ENCODE results near the gene CABP1. TPM values are rescaled to one million over a fixed set of nuclear protein-coding genes. Genes with fewer than 3 reads are reported as not detected.

CABP1 gene
- total RNA-seq, 2 experiments from 2014 or later, result 0.50 to 1.1 TPM

DNA sequence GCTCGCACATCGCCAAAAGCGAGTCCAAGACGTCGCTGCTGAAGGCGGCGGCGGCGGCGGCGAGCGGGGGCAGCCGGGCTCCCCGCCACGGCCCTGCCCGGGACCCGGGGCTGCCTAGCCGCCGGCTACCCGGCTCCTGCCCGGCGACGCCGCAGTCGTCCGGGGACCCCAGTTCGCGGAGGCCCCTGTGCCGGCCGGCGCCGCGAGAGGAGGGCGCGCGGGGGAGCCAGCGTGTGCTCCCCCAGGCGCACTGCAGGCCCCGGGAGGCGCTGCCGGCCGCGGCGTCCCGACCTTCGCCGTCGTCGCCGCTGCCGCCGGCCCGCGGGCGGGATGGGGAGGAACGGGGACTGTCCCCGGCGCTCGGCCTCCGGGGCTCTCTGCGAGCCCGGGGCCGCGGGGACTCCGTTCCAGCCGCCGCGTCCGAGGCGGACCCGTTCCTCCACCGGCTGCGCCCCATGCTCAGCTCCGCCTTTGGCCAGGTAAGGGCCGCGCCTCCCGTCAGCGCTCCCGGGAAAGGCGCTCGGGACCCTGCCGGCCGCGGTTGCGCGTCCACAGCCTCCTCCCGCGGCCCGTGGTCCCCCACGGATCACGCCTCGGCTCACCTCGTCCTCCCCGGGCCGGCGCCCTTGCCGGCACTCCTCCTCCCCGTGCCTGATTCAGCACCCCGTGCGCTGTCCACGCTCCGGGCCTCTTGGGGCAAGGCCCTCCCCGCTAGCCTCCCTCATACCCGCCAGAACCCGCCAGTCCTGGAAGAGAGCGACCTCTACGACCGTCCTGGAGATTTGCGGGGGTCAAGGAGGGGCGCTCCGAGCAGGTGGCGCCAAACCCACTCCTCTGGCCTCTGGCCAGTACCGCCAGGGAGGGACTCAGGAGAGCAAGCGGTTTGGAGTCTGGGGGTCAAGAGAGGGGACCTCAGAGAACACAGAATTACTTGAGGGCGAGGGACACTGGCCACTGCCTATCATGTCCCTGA, 721 bp downstream of the CABP1 start:
- ChIA-PET CTCF (interaction anchor here (1.0 to 3.7 kb wide), 5 partner anchors 8 to 331 kb away, joined by 3 to 17 read pairs (median 7); partner anchors contain the start of gene POP5), POLR2A (interaction anchor here (0.8 to 1.4 kb wide), 2 partner anchors 9 to 422 kb away, joined by 3 read pairs; no protein-coding TSS in a partner anchor)
- intact Hi-C loops (cut with micrococcal nuclease), result no loop called here
- Mint-ChIP-seq H3K27ac (no peak overlapping the region), H3K4me3 (peak overlapping the region; percentile 58), H3K4me1 (ENCODE audit: low read depth) (peaks cover 5% of the 10 kb centered on the region), H3K36me3 (ENCODE audit: low read depth) (no peaks in the 10 kb centered on the region), H3K27me3 (peaks cover 41% of the 10 kb centered on the region), H3K9me3 (no peaks in the 10 kb centered on the region)
- TF ChIP-seq, protein P1, sequence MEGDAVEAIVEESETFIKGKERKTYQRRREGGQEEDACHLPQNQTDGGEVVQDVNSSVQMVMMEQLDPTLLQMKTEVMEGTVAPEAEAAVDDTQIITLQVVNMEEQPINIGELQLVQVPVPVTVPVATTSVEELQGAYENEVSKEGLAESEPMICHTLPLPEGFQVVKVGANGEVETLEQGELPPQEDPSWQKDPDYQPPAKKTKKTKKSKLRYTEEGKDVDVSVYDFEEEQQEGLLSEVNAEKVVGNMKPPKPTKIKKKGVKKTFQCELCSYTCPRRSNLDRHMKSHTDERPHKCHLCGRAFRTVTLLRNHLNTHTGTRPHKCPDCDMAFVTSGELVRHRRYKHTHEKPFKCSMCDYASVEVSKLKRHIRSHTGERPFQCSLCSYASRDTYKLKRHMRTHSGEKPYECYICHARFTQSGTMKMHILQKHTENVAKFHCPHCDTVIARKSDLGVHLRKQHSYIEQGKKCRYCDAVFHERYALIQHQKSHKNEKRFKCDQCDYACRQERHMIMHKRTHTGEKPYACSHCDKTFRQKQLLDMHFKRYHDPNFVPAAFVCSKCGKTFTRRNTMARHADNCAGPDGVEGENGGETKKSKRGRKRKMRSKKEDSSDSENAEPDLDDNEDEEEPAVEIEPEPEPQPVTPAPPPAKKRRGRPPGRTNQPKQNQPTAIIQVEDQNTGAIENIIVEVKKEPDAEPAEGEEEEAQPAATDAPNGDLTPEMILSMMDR (IDR thresholded peaks at IDR 0.05), result no peak
- ATAC-seq, result peak; percentile 81
- peak; percentile 70 for DNase-seq

DNA sequence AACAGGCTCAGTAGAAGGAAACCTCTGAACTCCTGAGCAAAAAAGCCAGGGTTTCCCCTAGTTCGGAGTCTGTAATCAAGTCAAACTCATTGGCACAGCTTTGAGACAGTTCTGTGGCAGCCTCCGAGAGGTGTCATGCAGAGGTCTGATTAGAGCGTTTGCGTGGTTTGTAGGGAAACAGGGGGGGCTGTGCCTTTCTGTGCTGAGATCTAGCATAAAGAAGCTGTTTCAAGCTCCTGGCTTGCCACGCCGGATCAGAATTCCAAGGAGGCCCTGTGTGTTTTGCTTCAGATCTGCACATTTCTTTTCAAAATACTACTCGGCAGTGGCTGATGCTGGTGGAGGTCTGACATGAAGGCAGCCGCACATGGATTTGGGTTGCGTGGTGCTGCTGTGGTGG, 1.7 kb downstream of the CABP1 start:
- POLR2A ChIA-PET, result interaction anchor here (0.6 kb wide), 1 partner anchor 149 kb away, joined by 4 read pairs; no protein-coding TSS in a partner anchor
- H3K9me3 Mint-ChIP-seq, result no peaks in the 10 kb centered on the region
- TF ChIP-seq, protein P1 (IDR thresholded peaks at IDR 0.05), result no peak
- CTCF ChIA-PET, result interaction anchor here (1.2 to 3.7 kb wide), 2 partner anchors 56 to 60 kb away, joined by 3 to 17 read pairs; partner anchors contain the start of gene POP5
- intact Hi-C loops (cut with micrococcal nuclease), result no loop called here
- no peak overlapping the region for H3K4me3 Mint-ChIP-seq
- DNase-seq (no peak), ATAC-seq (no peak)
- H3K4me1 Mint-ChIP-seq (ENCODE audit: low read depth), result peaks cover 5% of the 10 kb centered on the region
- H3K36me3 Mint-ChIP-seq (ENCODE audit: low read depth), result no peaks in the 10 kb centered on the region
- no peak overlapping the region for H3K27ac Mint-ChIP-seq
- H3K27me3 Mint-ChIP-seq, result peaks cover 45% of the 10 kb centered on the region

DNA sequence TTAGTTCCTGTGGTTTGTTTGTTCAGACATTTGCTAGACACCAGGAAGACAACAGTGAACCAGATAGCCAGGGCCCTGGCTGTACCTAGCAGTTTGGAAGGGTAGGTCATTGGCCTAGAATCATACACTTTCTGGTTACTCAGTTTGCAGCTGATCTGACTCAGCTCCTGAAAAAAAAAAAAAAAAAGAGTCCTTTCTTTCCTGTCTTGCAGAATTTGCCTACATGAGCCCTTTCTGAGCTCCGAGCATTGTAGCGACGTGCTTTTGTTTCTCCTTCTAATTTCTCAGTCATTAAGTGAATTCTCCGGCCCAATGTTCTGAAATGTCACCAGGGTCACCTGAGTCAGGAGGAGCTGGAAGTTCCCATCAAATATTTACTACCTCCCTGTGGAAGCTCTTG, 2.4 kb downstream of the CABP1 start:
- TF ChIP-seq, protein P1 (IDR thresholded peaks at IDR 0.05), result no peak
- H3K4me3 Mint-ChIP-seq, result no peak overlapping the region
- ChIA-PET CTCF (interaction anchor here (1.2 kb wide), 1 partner anchor 55 kb away, joined by 3 read pairs; no protein-coding TSS in a partner anchor), POLR2A (interaction anchor here (0.6 kb wide), 1 partner anchor 149 kb away, joined by 4 read pairs; no protein-coding TSS in a partner anchor)
- H3K4me1 Mint-ChIP-seq (ENCODE audit: low read depth), result peaks cover 5% of the 10 kb centered on the region
- intact Hi-C loops (cut with micrococcal nuclease), result no loop called here
- no peak overlapping the region for H3K27ac Mint-ChIP-seq
- no peaks in the 10 kb centered on the region for H3K9me3 Mint-ChIP-seq
- no peaks in the 10 kb centered on the region for H3K36me3 Mint-ChIP-seq (ENCODE audit: low read depth)
- DNase-seq (no peak), ATAC-seq (no peak)
- H3K27me3 Mint-ChIP-seq, result peaks cover 45% of the 10 kb centered on the region

DNA sequence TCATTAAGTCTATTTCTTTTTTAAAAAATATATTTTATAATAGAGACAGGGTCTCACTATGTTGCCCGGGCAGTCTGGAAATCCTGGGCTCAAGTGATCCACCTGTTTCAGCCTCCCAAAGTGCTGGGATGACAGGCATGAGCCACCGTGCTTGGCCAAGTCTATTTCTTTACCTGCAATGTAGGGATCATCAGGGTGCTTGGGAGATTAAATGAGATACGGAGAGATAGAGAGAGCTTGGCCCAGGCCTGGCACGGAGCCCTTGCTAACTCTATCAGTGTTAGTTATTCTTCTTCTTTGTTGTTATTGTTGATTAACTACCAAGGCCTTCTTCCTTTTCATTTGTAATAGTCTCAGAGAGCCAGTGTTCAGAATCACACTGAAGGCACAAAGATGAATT, 3.1 kb downstream of the CABP1 start:
- CTCF ChIA-PET, result interaction anchor here (0.9 to 10.2 kb wide), 2 partner anchors 8 to 61 kb away, joined by 3 to 180 read pairs; partner anchors contain the start of gene POP5
- ATAC-seq (no peak), DNase-seq (no peak)
- no peak overlapping the region for H3K27ac Mint-ChIP-seq
- H3K9me3 Mint-ChIP-seq, result no peaks in the 10 kb centered on the region
- H3K36me3 Mint-ChIP-seq (ENCODE audit: low read depth), result no peaks in the 10 kb centered on the region
- POLR2A ChIA-PET, result no interaction called here
- TF ChIP-seq, protein P1 (IDR thresholded peaks at IDR 0.05), result no peak
- no peak overlapping the region for H3K4me3 Mint-ChIP-seq
- intact Hi-C loops (cut with micrococcal nuclease), result no loop called here
- H3K27me3 Mint-ChIP-seq, result peaks cover 48% of the 10 kb centered on the region
- H3K4me1 Mint-ChIP-seq (ENCODE audit: low read depth), result peaks cover 5% of the 10 kb centered on the region

All from activated CD8-positive, alpha-beta T cell treated with anti-CD3 and anti-CD28 coated beads for 36 hours (primary cell).